Measurements from ENCODE around the gene THYN1. TPM values are rescaled to one million over a fixed set of nuclear protein-coding genes. Genes with fewer than 3 reads are reported as not detected.

Gene THYN1
- 61.5 and 77.8 TPM in 2 replicates for total RNA-seq

GRCh38 chr11:134253188-134253993 is at the start of gene THYN1, which contains the start of gene ACAD8:
TSS of gene THYN1 (minus strand) at chr11:134253352. CDS start at chr11:134252882, 470 bp downstream.
TSS of gene ACAD8 (plus strand) at chr11:134253568. CDS start at chr11:134253601, 33 bp downstream.

GRCh38 chr11:134275534-134276395 is 22.6 kb upstream of the THYN1 start, which contains the start of gene GLB1L3:
TSS of gene GLB1L3 (plus strand) at chr11:134276379. CDS start at chr11:134276741, 362 bp downstream.

GRCh38 chr11:134223836-134224709 is 29.1 kb downstream of the THYN1 start, which contains the start of the genes NCAPD3 and VPS26B:
TSS of gene NCAPD3 (minus strand) at chr11:134223967. CDS start at chr11:134223926, 41 bp downstream.
TSS of gene VPS26B (plus strand) at chr11:134224671. CDS start at chr11:134225123, 452 bp downstream.

Other genes starting within 250 kb of the THYN1 start
- gene JAM3, start 184.3 kb downstream of the THYN1 start, total RNA-seq: 148 and 153 TPM in 2 replicates
- 9.2 and 19.5 TPM in 2 replicates for gene NCAPD3, start 29.4 kb downstream of the THYN1 start, total RNA-seq
- 36.5 and 58.4 TPM in 2 replicates for gene VPS26B, start 28.7 kb downstream of the THYN1 start, total RNA-seq
- gene ACAD8, start 216 bp upstream of the THYN1 start, total RNA-seq: 20.2 and 20.3 TPM in 2 replicates
- gene GLB1L3, start 23.0 kb upstream of the THYN1 start, total RNA-seq: not detected in 2 replicates
- gene GLB1L2, start 78.6 kb upstream of the THYN1 start, total RNA-seq: 0.30 and 0.32 TPM in 2 replicates
- 0.05 TPM in 1 of 2 replicates, not detected in the other for gene B3GAT1, start 158.9 kb upstream of the THYN1 start, total RNA-seq